Activated gamma-delta T cell treated with anti-CD3 and anti-CD28 coated beads, Interleukin-2, amount 50 U/mL, for 16 hours (primary cell): ENCODE data around the gene GABRB3.

Source experiments
- DNase-seq: peaks from one replicate; pipeline ENCODE4 v3.0.0-alpha.2; 2020; ENCODE audit warnings: low read depth

The GABRB3 gene

GRCh38 chr15:26555898-26556297, 217.0 kb downstream of the GABRB3 start:
- DNase-seq, result no peak

GRCh38 chr15:26551473-26551872, 221.4 kb downstream of the GABRB3 start:
- no peak for DNase-seq

- no peak for DNase-seq
These were observed 222.0 kb downstream of the GABRB3 start for GRCh38 chr15:26550880-26551279.

- DNase-seq, result no peak
These were observed 235.2 kb downstream of the GABRB3 start for GRCh38 chr15:26537663-26538062.

- no peak for DNase-seq
These were observed 241.4 kb downstream of the GABRB3 start for GRCh38 chr15:26531489-26531888.

GRCh38 chr15:26525096-26525495, 247.8 kb downstream of the GABRB3 start:
- DNase-seq, result no peak

GRCh38 chr15:26521691-26522198, 251.1 kb downstream of the GABRB3 start:
- no peak for DNase-seq

GRCh38 chr15:26521130-26521529, 251.7 kb downstream of the GABRB3 start:
- DNase-seq, result no peak

- no peak for DNase-seq
These were observed 254.0 kb downstream of the GABRB3 start for GRCh38 chr15:26518885-26519284.

- no peak for DNase-seq
These were observed 256.5 kb downstream of the GABRB3 start for GRCh38 chr15:26516102-26516980.

GRCh38 chr15:26504009-26504408, 268.9 kb downstream of the GABRB3 start:
- no peak for DNase-seq
